GM04504 (cell line): ENCODE data around the gene CCR9.
A peak's percentile ranks its signal among the peaks of the same experiment; 100 is the strongest.

Source experiments
- DNase-seq: peaks from one replicate; pipeline ENCODE4 v3.0.0-alpha.2; 2012; ENCODE audit warnings: low read depth

CCR9 gene

GRCh38 chr3:45938043-45938435, 51.7 kb downstream of the CCR9 start:
- no peak for DNase-seq

- DNase-seq: peak; percentile 80
These were observed 52.5 kb downstream of the CCR9 start for GRCh38 chr3:45938864-45939263.

- DNase-seq: no peak
These were observed 53.0 kb downstream of the CCR9 start for GRCh38 chr3:45939341-45939771.

GRCh38 chr3:45940004-45940780, 53.8 kb downstream of the CCR9 start:
- no peak for DNase-seq

GRCh38 chr3:45940781-45941365, 54.5 kb downstream of the CCR9 start:
- DNase-seq: no peak

- DNase-seq: no peak
These were observed 55.9 kb downstream of the CCR9 start for GRCh38 chr3:45942051-45942825.

GRCh38 chr3:45943207-45943846, 57.0 kb downstream of the CCR9 start, which contains the start of gene CXCR6:
TSS of gene CXCR6 (plus strand) at chr3:45943464. CDS start at chr3:45946482, 3,018 bp downstream.
- DNase-seq: no peak

- DNase-seq: no peak
These were observed 58.7 kb downstream of the CCR9 start for GRCh38 chr3:45944830-45945620.

- DNase-seq: no peak
These were observed 60.0 kb downstream of the CCR9 start for GRCh38 chr3:45946307-45946706.

GRCh38 chr3:45946875-45947274, 60.5 kb downstream of the CCR9 start:
- DNase-seq: no peak

GRCh38 chr3:45947361-45947760, 61.0 kb downstream of the CCR9 start:
- no peak for DNase-seq

GRCh38 chr3:45948311-45948781, 62.0 kb downstream of the CCR9 start:
- DNase-seq: peak; percentile 95

- DNase-seq: no peak
These were observed 62.5 kb downstream of the CCR9 start for GRCh38 chr3:45948881-45949280.

GRCh38 chr3:45949432-45949831, 63.1 kb downstream of the CCR9 start:
- DNase-seq: no peak

GRCh38 chr3:45950131-45950530, 63.8 kb downstream of the CCR9 start:
- no peak for DNase-seq

- DNase-seq: no peak
These were observed 64.6 kb downstream of the CCR9 start for GRCh38 chr3:45950686-45951600.

- no peak for DNase-seq
These were observed 65.6 kb downstream of the CCR9 start for GRCh38 chr3:45951946-45952345.

GRCh38 chr3:45952456-45952855, 66.1 kb downstream of the CCR9 start:
- no peak for DNase-seq
